HEK293T (cell line): ENCODE data around the gene EFHB.
"Not testable (repeated sequence)": the region's sequence is repeated elsewhere in the genome, so short reads cannot be mapped to it uniquely, and the experiment has no call there.

Experiments
- CTCF ChIA-PET: fragments of 350-600 bp; formaldehyde crosslinking; extraction: SDS; loops from one replicate; lab custom pipeline; 2021; ENCODE audit warnings: antibody characterized with exemption, inconsistent platforms; lab: Yijun Ruan, JAX
- POLR2A ChIA-PET: fragments of 350-600 bp; formaldehyde crosslinking; extraction: SDS; loops from one replicate; lab custom pipeline; 2020; ENCODE audit warnings: antibody characterized with exemption, inconsistent platforms; lab: Yijun Ruan, JAX
- DNase-seq: peaks from one replicate; pipeline ENCODE4 v3.0.0; 2012; ENCODE audit warnings: mixed read lengths; ENCODE audit errors: extremely low spot score
- ARNT ChIP-seq: fragments of 450-650 bp; IDR thresholded peaks from 2 replicates; pipeline ENCODE4 v1.6.1; 2017; ENCODE audit warnings: mild to moderate bottlenecking
- BHLHE40 ChIP-seq: fragments of 450-650 bp; IDR thresholded peaks from 2 replicates; pipeline ENCODE4 v1.6.1; 2016; ENCODE audit warnings: mild to moderate bottlenecking, moderate library complexity, borderline replicate concordance
- CTBP1 ChIP-seq: fragments of 450-650 bp; IDR thresholded peaks from 2 replicates; pipeline ENCODE4 v1.6.1; 2016; ENCODE audit warnings: borderline replicate concordance
- ELF4 ChIP-seq: fragments of 450-650 bp; IDR thresholded peaks from 2 replicates; pipeline ENCODE4 v1.6.1; 2017; ENCODE audit warnings: antibody characterized with exemption
- FOXA1 ChIP-seq: fragments of 450-650 bp; IDR thresholded peaks from 2 replicates; pipeline ENCODE4 v1.6.1; 2016; ENCODE audit warnings: mild to moderate bottlenecking
- FOXK2 ChIP-seq: fragments of 450-650 bp; IDR thresholded peaks from 2 replicates; pipeline ENCODE4 v1.6.1; 2016; ENCODE audit warnings: mild to moderate bottlenecking
- FOXM1 ChIP-seq: fragments of 450-650 bp; IDR thresholded peaks from 2 replicates; pipeline ENCODE4 v1.6.1; 2017; ENCODE audit warnings: mild to moderate bottlenecking, borderline replicate concordance
- HDGF ChIP-seq: fragments of 450-650 bp; IDR thresholded peaks from 2 replicates; pipeline ENCODE4 v1.6.1; 2017; ENCODE audit warnings: antibody characterized with exemption, borderline replicate concordance
- L3MBTL2 ChIP-seq: fragments of 450-650 bp; conservative IDR thresholded peaks from 2 replicates; pipeline ENCODE4 v1.6.1; 2016; ENCODE audit warnings: mild to moderate bottlenecking
- LEF1 ChIP-seq: fragments of 450-650 bp; IDR thresholded peaks from 2 replicates; pipeline ENCODE4 v1.6.1; 2017; ENCODE audit warnings: mild to moderate bottlenecking, borderline replicate concordance
- NFRKB ChIP-seq: fragments of 450-650 bp; IDR thresholded peaks from 2 replicates; pipeline ENCODE4 v1.6.1; 2016; ENCODE audit warnings: mild to moderate bottlenecking, moderate library complexity
- SP1 ChIP-seq: fragments of 450-650 bp; IDR thresholded peaks from 2 replicates; pipeline ENCODE4 v1.6.1; 2017
- SUZ12 ChIP-seq: fragments of 450-650 bp; IDR thresholded peaks from 2 replicates; pipeline ENCODE4 v1.6.1; 2016; ENCODE audit warnings: mild to moderate bottlenecking
- TARDBP ChIP-seq: fragments of 450-650 bp; IDR thresholded peaks from 2 replicates; pipeline ENCODE4 v1.6.1; 2016
- ZNF384 ChIP-seq: fragments of 450-650 bp; IDR thresholded peaks from 2 replicates; pipeline ENCODE4 v1.6.1; 2016
- TF ChIP-seq, protein P1 (sequence below): fragments of 450-650 bp; IDR thresholded peaks from 2 replicates; pipeline ENCODE4 v1.6.1; 2016

Gene EFHB

DNA sequence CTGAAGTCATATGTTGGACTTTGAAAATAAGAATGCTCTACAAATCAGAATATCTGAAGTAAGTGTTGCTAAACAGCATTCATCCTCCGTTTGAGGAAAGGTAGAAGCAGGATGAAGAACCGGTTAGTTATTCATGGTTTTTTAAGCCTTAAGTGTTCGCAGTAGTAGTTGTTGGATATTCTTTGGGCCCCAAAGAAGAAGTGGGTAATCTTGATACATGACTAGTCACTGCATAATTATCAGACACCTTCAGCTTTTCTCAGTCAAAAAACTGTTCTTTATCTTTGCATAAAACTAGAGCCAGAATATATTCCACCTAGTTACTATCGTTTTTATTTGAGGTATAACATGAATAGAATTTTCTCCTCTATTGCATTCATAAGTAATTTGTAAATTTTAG lies 26.7 kb upstream of the EFHB start:
- DNase-seq, result no peak
- ChIA-PET POLR2A (no interaction called here), CTCF (no interaction called here)
- TF ChIP-seq BHLHE40 (no peak), ARNT (no peak), HDGF (no peak), TARDBP (no peak), ELF4 (no peak), NFRKB (no peak), FOXM1 (no peak), ZNF384 (no peak), FOXA1 (no peak), FOXK2 (no peak), SUZ12 (no peak), LEF1 (no peak), CTBP1 (no peak), L3MBTL2 (no peak), SP1 (no peak)
- TF ChIP-seq, protein P1, sequence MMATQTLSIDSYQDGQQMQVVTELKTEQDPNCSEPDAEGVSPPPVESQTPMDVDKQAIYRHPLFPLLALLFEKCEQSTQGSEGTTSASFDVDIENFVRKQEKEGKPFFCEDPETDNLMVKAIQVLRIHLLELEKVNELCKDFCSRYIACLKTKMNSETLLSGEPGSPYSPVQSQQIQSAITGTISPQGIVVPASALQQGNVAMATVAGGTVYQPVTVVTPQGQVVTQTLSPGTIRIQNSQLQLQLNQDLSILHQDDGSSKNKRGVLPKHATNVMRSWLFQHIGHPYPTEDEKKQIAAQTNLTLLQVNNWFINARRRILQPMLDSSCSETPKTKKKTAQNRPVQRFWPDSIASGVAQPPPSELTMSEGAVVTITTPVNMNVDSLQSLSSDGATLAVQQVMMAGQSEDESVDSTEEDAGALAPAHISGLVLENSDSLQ, result no peak

DNA sequence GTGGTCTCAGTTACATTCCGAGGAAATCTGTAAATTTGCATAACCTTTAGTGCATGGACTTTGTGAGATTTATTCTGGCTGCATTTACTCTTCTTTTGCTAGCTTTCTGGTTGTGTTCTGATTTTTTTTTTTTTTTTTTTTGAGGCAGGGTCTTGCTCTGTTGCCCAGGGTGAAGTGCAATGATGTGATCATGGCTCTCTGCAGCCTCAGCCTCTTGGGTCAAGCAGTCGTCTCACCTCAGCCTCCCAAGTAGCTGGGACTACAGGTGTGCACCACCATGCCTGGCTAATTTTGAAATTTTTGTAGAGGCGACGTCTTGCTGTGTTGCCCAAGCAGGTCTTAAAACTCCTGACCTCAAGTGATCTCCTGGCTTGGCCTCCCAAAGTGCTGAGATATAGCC lies 25.5 kb upstream of the EFHB start:
- no peak for DNase-seq
- no peak for TF ChIP-seq FOXA1
- CTCF ChIA-PET, result no interaction called here
- POLR2A ChIA-PET, result no interaction called here

DNA sequence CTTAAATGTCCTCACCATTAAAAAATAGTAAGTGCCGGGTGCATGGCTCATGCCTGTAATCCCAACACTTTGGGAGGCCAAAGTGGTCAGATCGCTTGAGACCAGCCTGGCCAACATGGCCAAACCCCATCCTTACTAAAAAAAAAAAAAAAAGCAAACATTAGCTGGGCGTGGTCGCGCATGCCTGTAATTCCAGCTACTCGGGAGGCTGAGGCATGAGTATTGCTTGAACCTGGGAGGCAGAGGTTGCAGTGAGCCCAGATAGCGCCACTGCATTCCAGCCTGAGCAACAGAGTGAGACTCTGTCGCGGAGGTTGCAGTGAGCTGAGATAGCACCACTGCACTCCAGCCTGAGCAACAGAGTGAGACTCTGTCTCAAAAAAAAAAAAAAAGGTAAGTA lies 23.3 kb upstream of the EFHB start:
- POLR2A ChIA-PET, DNase-seq: not testable (repeated sequence)
- CTCF ChIA-PET, result interaction anchor here (0.7 kb wide), 1 partner anchor 1895 kb away, joined by 6 read pairs; no protein-coding TSS in a partner anchor
- TF ChIP-seq ZNF384, result 0 out of 2 replicates have a peak, but pooled peaks have one; percentile 40

DNA sequence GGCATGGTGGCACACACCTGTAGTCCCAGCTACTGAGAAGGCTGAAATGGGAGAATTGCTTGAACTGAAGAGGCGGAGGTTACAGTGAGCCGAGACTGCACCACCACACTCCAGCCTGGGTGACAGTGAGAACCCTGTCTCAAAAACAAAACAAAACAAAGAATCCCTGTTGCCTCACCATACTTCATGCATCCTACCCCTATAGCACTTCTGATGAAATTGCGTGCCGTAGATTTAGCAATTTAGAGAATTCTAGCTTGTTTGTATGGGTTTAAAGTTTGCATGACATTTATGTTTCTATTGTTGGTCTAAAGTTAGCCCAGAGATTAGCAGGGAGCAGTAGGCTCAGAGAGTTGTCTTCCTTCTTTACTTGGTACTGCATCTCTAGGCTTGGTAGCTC lies 20.7 kb upstream of the EFHB start:
- TF ChIP-seq NFRKB (no peak), HDGF (no peak)
- CTCF ChIA-PET, result no interaction called here
- no peak for DNase-seq
- POLR2A ChIA-PET, result no interaction called here

DNA sequence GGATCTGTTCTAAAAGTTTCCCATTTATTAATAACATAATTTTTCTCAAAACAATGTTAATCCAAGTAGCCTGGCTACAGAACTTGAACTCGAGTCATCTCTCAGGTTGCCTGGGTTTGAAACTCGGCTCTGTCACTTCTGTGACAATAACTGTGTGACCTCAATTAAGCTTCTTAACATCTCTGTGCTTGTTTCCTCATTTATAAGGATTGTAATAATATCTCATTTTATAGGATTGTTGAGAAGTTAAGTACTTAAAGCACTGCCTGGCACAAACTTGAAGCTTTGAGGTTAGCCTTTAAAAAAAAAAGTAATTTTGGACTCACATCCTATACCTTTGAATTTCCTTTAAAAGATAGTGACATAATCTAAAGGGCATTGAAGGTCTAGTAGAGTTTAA lies 16.3 kb upstream of the EFHB start:
- ChIA-PET CTCF (no interaction called here), POLR2A (no interaction called here)
- no peak for DNase-seq
- no peak for TF ChIP-seq CTBP1
- TF ChIP-seq ELF4, result no peak
- no peak for TF ChIP-seq HDGF
- TF ChIP-seq, protein P1, result no peak
- no peak for TF ChIP-seq FOXA1
- no peak for TF ChIP-seq NFRKB
- no peak for TF ChIP-seq FOXK2
- TF ChIP-seq LEF1, result no peak
- TF ChIP-seq SP1, result no peak
- no peak for TF ChIP-seq SUZ12
- no peak for TF ChIP-seq BHLHE40
- no peak for TF ChIP-seq TARDBP
- TF ChIP-seq L3MBTL2, result no peak
- no peak for TF ChIP-seq ARNT
- no peak for TF ChIP-seq FOXM1
- TF ChIP-seq ZNF384, result no peak

DNA sequence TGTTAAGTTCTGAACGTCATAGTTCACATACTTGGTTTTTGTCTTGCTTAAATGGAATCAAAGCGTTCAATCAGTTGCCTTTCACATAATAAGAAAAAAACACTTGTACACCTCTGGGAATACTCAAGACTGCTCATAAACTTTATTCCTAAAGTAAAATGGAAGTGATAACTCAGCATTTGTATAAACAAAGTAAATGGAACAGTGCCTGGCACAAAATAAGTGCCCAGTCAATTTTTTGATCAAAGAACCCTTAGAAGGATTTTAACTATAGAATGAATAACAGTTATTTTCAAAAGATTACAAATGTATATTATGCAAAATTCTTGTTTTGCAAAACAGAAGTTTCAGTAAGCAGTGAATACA lies 14.2 kb upstream of the EFHB start:
- DNase-seq, result no peak
- TF ChIP-seq, protein P1, result peak; percentile 68
- no peak for TF ChIP-seq CTBP1
- no peak for TF ChIP-seq BHLHE40
- TF ChIP-seq SUZ12, result no peak
- no peak for TF ChIP-seq HDGF
- POLR2A ChIA-PET, result no interaction called here
- CTCF ChIA-PET, result no interaction called here

DNA sequence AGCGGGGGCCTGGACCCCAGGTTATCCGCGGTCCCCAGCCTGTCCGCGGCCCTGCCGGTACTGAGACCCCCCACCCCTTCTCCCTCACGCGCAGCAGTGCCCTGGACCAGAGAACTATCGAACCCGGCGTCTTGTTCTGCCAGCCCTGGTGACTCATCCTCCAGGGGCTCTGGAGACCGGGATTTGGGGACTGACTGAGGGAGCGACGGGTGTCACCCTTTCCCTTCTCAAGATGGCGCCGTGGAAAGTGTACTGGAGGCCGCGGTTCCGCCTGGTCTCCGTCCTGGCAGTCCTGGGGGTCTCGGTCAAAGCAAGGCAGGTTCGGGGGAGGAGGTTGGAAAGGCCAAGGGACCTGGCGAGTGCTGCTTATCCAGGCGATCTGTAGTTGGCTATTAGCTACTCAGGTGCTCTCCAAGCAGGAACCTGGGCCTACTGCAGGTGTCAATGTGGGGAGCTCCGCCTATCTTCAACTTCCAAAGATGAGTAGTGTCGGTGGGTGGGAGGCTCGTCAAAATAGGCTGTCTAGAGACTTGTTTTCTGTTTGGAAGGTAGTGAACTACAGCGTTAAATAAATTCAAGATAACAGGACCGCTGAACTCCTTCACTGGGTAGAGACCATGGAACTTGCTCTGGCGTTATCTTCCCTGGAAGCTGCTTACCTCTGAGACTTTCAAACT lies 13.7 kb upstream of the EFHB start:
- peak; percentile 46 for DNase-seq
- TF ChIP-seq NFRKB, result 0 out of 2 replicates have a peak, but pooled peaks have one; percentile 8
- TF ChIP-seq L3MBTL2, result peak; percentile 15; the same call in 1 of the 2 replicates
- TF ChIP-seq SUZ12, result no peak
- ChIA-PET CTCF (no interaction called here), POLR2A (no interaction called here)
